Neuronal stem cell (in vitro differentiated cells): ENCODE results near the gene NFATC3.

Experiments
- DNase-seq: peaks from one replicate; pipeline ENCODE4 v3.0.0-alpha.2; 2013; ENCODE audit warnings: low spot score
- H2AFZ ChIP-seq: one replicate; pipeline ENCODE4 v1.6.1; 2013; ENCODE audit warnings: mild to moderate bottlenecking, low read length, inconsistent platforms
- H2AK5ac ChIP-seq: 2 replicates; pipeline ENCODE4 v1.6.1; 2013; ENCODE audit warnings: low read depth, mild to moderate bottlenecking, inconsistent platforms, low read length, moderate library complexity, mixed read lengths
- H2BK120ac ChIP-seq: 2 replicates; pipeline ENCODE4 v1.6.1; 2013; ENCODE audit warnings: low read depth, mild to moderate bottlenecking, inconsistent platforms, low read length, moderate library complexity, mixed read lengths
- H2BK12ac ChIP-seq: one replicate; pipeline ENCODE4 v1.6.1; 2013; ENCODE audit warnings: low read length, inconsistent platforms
- H2BK15ac ChIP-seq: 2 replicates; pipeline ENCODE4 v1.6.1; 2013; ENCODE audit warnings: mild to moderate bottlenecking, low read length, inconsistent platforms, mixed read lengths
- H2BK5ac ChIP-seq: one replicate; pipeline ENCODE4 v1.6.1; 2013; ENCODE audit warnings: inconsistent platforms, mild to moderate bottlenecking, low read length, moderate library complexity
- H3K14ac ChIP-seq: one replicate; pipeline ENCODE4 v1.6.1; 2013; ENCODE audit warnings: low read length, inconsistent platforms
- H3K18ac ChIP-seq: 2 replicates; pipeline ENCODE4 v1.6.1; 2013; ENCODE audit warnings: low read length, inconsistent platforms
- H3K23ac ChIP-seq: 2 replicates; pipeline ENCODE4 v1.6.1; 2013; ENCODE audit warnings: low read depth, mild to moderate bottlenecking, mixed read lengths, low read length, inconsistent platforms; ENCODE audit not compliant: poor library complexity
- H3K27ac ChIP-seq: replicated peaks from 3 replicates; pipeline ENCODE4 v1.5.1; 2013; ENCODE audit warnings: low read length, inconsistent platforms
- H3K27me3 ChIP-seq, 3 experiments: 2 replicates each; pipeline ENCODE4 v1.6.1; 2013; ENCODE audit warnings: low read length in 3 of 3, mild to moderate bottlenecking in 2 of 3, inconsistent platforms in 1 of 3, low read depth in 1 of 3, mixed read lengths in 1 of 3, moderate library complexity in 1 of 3; ENCODE audit not compliant: control insufficient read depth in 3 of 3, insufficient read depth in 3 of 3
- H3K36me3 ChIP-seq, 2 donors: replicated peaks in 1 of 2; 2 replicates each; pipeline ENCODE4 v1.6.1; 2013; ENCODE audit warnings: low read length in 2 of 2; ENCODE audit not compliant: control insufficient read depth in 2 of 2, insufficient read depth in 2 of 2
- H3K4ac ChIP-seq: 2 replicates; pipeline ENCODE4 v1.6.1; 2013; ENCODE audit warnings: inconsistent platforms, mild to moderate bottlenecking, low read length, moderate library complexity
- H3K4me1 ChIP-seq, 2 donors: 1 replicate in 1 of 2; 2 replicates in 1 of 2; pipeline ENCODE4 v1.6.1; 2013; ENCODE audit warnings: low read length in 2 of 2, low read depth in 1 of 2; ENCODE audit not compliant: control insufficient read depth in 2 of 2, insufficient read depth in 1 of 2
- H3K4me2 ChIP-seq: one replicate; pipeline ENCODE4 v1.6.1; 2013; ENCODE audit warnings: mild to moderate bottlenecking, low read length, inconsistent platforms; ENCODE audit not compliant: insufficient read depth, poor library complexity, severe bottlenecking
- H3K4me3 ChIP-seq, 2 donors: 2 replicates each; pipeline ENCODE4 v1.5.1; 2013; ENCODE audit warnings: low read length in 2 of 2, mild to moderate bottlenecking in 2 of 2, inconsistent platforms in 1 of 2, moderate library complexity in 1 of 2
- H3K79me1 ChIP-seq: one replicate; pipeline ENCODE4 v1.6.1; 2013; ENCODE audit warnings: low read depth, mild to moderate bottlenecking, inconsistent platforms, low read length, moderate library complexity
- H3K9ac ChIP-seq: one replicate; pipeline ENCODE4 v1.6.1; 2013; ENCODE audit warnings: mild to moderate bottlenecking, low read depth, low read length, inconsistent platforms; ENCODE audit not compliant: poor library complexity
- H3K9me3 ChIP-seq, 2 donors: replicated peaks in 1 of 2; 2 replicates each; pipeline versions ENCODE3 to v1.6.1; 2013; ENCODE audit warnings: low read length in 2 of 2, mild to moderate bottlenecking in 2 of 2, inconsistent platforms in 1 of 2, low read depth in 1 of 2, mixed read lengths in 1 of 2, moderate library complexity in 1 of 2; ENCODE audit not compliant: control insufficient read depth in 2 of 2, insufficient read depth in 1 of 2
- H4K8ac ChIP-seq: one replicate; pipeline ENCODE4 v1.6.1; 2013; ENCODE audit warnings: low read depth, mild to moderate bottlenecking, inconsistent platforms, low read length, moderate library complexity
- H4K91ac ChIP-seq: one replicate; pipeline ENCODE4 v1.6.1; 2013; ENCODE audit warnings: low read length, low read depth, mild to moderate bottlenecking, inconsistent platforms; ENCODE audit not compliant: poor library complexity
- WGBS, 2 donors: extraction: QIAGEN DNeasy Blood & Tissue Kit; methylation state at CpG; one replicate each; pipeline ENCODE4 v1.1.7; 2013; ENCODE audit warnings: missing lambda C conversion rate in 2 of 2, mixed read lengths in 1 of 2; ENCODE audit not compliant: insufficient read length in 2 of 2, insufficient replicate concordance in 1 of 2; ENCODE audit errors: extremely low coverage in 2 of 2; 5-methylcytosine and 5-hydroxymethylcytosine counted together

NFATC3 gene

DNA sequence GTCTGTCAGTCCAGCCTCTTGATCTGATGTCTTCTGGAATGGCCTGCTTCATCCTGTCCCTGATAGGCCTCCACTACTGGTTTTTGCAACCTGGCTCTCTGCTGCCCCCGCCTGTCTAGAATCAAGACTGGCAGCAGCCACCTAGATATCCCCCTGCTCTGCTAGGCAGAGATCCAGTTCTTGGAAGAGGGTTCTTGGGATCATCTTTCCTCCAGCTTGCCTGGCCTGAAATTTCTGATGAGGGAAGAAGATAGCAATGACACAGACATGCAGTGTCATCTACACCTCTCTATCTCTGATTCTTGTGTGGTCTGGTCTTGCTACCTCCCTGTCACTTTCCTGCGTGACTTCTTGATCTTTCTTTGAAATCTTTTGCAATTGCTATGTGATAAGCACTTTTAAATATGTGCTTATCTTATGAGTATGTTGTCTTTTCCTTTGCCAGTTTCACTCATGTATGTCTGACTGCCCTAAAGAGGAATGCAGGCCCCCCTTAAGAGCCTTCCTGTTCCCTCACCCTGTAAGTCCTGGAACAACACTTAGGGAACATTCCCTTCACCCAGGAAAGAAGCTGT lies 20.3 kb upstream of the NFATC3 start:
- peaks cover 0 to 19% of the 10 kb centered on the region in 2 donors for H3K4me1 ChIP-seq
- H3K9me3 ChIP-seq: no peaks in the 10 kb centered on the region
- H3K36me3 ChIP-seq: peaks cover 2 to 58% of the 10 kb centered on the region in 2 donors
- no peak overlapping the region for H3K23ac ChIP-seq
- no peak overlapping the region for H2AK5ac ChIP-seq
- WGBS, 2 donors: no CpG with 5 or more reads among the region's 2 CpGs
- H2BK5ac ChIP-seq: no peak overlapping the region
- no peak overlapping the region for H4K8ac ChIP-seq
- no peak overlapping the region for H3K4me2 ChIP-seq
- no peak for DNase-seq
- no peaks in the 10 kb centered on the region for H3K79me1 ChIP-seq
- H3K4me3 ChIP-seq: no peak overlapping the region
- H3K9ac ChIP-seq: no peak overlapping the region
- no peak overlapping the region for H3K27ac ChIP-seq
- no peak overlapping the region for H2AFZ ChIP-seq
- no peak overlapping the region for H4K91ac ChIP-seq
- H3K27me3 ChIP-seq: no peaks in the 10 kb centered on the region
- H2BK120ac ChIP-seq: no peak overlapping the region
- no peak overlapping the region for H3K18ac ChIP-seq
- H2BK12ac ChIP-seq: no peak overlapping the region
- no peak overlapping the region for H2BK15ac ChIP-seq
- H3K14ac ChIP-seq: no peak overlapping the region
- no peak overlapping the region for H3K4ac ChIP-seq

- Histone ChIP-seq H3K4me1 (peaks cover 0 to 19% of the 10 kb centered on the region in 2 donors), H2BK5ac (no peak overlapping the region), H3K14ac (no peak overlapping the region), H3K4me2 (no peak overlapping the region), H4K8ac (no peak overlapping the region), H3K79me1 (no peaks in the 10 kb centered on the region), H4K91ac (no peak overlapping the region), H3K4ac (no peak overlapping the region), H2AFZ (no peak overlapping the region), H3K18ac (no peak overlapping the region), H3K36me3 (peaks cover 2 to 59% of the 10 kb centered on the region in 2 donors), H3K4me3 (no peak overlapping the region), H3K23ac (no peak overlapping the region), H3K27me3 (no peaks in the 10 kb centered on the region), H2BK120ac (no peak overlapping the region), H2BK15ac (no peak overlapping the region), H3K9me3 (no peaks in the 10 kb centered on the region), H3K27ac (no peak overlapping the region), H2AK5ac (no peak overlapping the region), H3K9ac (no peak overlapping the region), H2BK12ac (no peak overlapping the region)
- DNase-seq: no peak
- WGBS, 2 donors: no CpG with 5 or more reads among the region's 6 CpGs
Measured at GRCh38 chr16:68065716-68066305, 19.4 kb upstream of the NFATC3 start.

GRCh38 chr16:68066763-68067162 lies 18.4 kb upstream of the NFATC3 start:
- Histone ChIP-seq H3K79me1 (no peaks in the 10 kb centered on the region), H3K4me2 (no peak overlapping the region), H2AK5ac (no peak overlapping the region), H4K91ac (no peak overlapping the region), H2BK5ac (no peak overlapping the region), H3K23ac (no peak overlapping the region), H3K27me3 (no peaks in the 10 kb centered on the region), H3K14ac (no peak overlapping the region), H3K27ac (no peak overlapping the region), H3K4me1 (peaks cover 0 to 19% of the 10 kb centered on the region in 2 donors), H3K18ac (no peak overlapping the region), H2BK120ac (no peak overlapping the region), H3K36me3 (peaks cover 5 to 59% of the 10 kb centered on the region in 2 donors), H2AFZ (no peak overlapping the region), H3K4ac (no peak overlapping the region), H3K9me3 (no peaks in the 10 kb centered on the region), H4K8ac (no peak overlapping the region), H3K4me3 (no peak overlapping the region), H3K9ac (no peak overlapping the region), H2BK12ac (no peak overlapping the region), H2BK15ac (no peak overlapping the region)
- no CpG with 5 or more reads among the region's 1 CpG for WGBS, 2 donors
- DNase-seq: no peak

- Histone ChIP-seq H2BK12ac (no peak overlapping the region), H3K23ac (no peak overlapping the region), H2AK5ac (no peak overlapping the region), H2BK15ac (no peak overlapping the region), H3K4me1 (peaks cover 0 to 19% of the 10 kb centered on the region in 2 donors), H3K27me3 (no peaks in the 10 kb centered on the region), H3K4me3 (no peak overlapping the region), H4K8ac (no peak overlapping the region), H3K27ac (no peak overlapping the region), H2BK120ac (no peak overlapping the region), H3K4me2 (no peak overlapping the region), H3K4ac (no peak overlapping the region), H3K18ac (no peak overlapping the region), H4K91ac (no peak overlapping the region), H2AFZ (no peak overlapping the region), H3K79me1 (no peaks in the 10 kb centered on the region), H2BK5ac (no peak overlapping the region), H3K36me3 (peaks cover 14 to 66% of the 10 kb centered on the region in 2 donors), H3K14ac (no peak overlapping the region), H3K9me3 (no peaks in the 10 kb centered on the region), H3K9ac (no peak overlapping the region)
- no peak for DNase-seq
- no CpG with 5 or more reads among the region's 9 CpGs for WGBS, 2 donors
Measured at GRCh38 chr16:68068926-68069325, 16.2 kb upstream of the NFATC3 start.
